ENCODE measurements around the gene NUCKS1. TPM values are rescaled to one million over a fixed set of nuclear protein-coding genes. Genes with fewer than 3 reads are reported as not detected.
A peak's percentile ranks its signal among the peaks of the same experiment; 100 is the strongest.

The NUCKS1 gene
- total and polyA plus RNA-seq, 10 of the 15 experiments (the other 5 are each of a cell fraction or from before 2014, with no cell fraction given) = 40.5 to 135 (median 55.5) TPM

DNA sequence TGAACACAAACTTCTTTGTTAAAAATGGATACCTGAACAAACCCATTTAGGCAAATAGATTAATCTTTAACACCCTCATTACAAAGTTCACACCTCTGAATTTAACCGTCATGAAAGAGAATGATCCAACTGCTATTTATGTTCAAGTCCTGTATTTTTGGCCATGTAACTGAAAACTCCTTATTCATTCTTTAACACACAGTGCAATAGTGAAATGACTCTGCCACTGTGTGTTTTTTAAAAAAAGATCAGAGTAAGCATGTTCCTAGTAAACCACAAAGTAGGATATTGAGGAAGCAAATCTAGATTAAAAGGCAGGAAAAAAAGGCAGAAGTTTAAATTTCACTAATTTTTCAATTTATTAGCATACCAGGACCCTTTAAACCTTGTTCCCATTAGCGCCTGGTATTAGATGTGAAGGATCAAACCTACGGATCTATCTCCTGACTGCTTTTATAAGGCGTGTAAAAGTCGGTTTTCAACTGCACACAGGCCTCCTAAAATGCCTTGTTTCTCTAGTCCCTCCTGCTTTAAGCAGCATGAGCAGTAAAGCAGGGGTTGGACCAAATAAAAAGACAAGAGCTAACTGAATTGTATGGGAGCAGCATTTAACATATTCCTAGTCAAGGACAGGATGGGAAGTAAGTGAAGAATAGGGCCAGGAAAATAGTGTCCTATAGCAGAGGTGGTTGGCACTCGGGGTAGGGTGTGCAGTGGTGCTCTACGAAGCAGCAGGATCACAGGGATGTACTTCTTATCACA is 33.4 kb downstream of the NUCKS1 start:
- H3K4me2 ChIP-seq (ENCODE audit: control insufficient read depth, insufficient read depth) = no peak overlapping the region
- H3K9me3 ChIP-seq (replicated peaks; ENCODE audit: control insufficient read depth, insufficient read depth, low read length) = no peaks in the 10 kb centered on the region
- no peak overlapping the region for H3K9ac ChIP-seq (ENCODE audit: control insufficient read depth, insufficient read depth, low read length)
- peaks cover 7 to 27% of the 10 kb centered on the region in 2 experiments for H3K36me3 ChIP-seq (ENCODE audit: control insufficient read depth in 2 of 2, insufficient read depth in 2 of 2, low read length in 1 of 2)
- no peak overlapping the region for H3K27ac ChIP-seq (ENCODE audit: control insufficient read depth, insufficient read depth)
- BruUV-seq (replicated peaks) = no TSS peak
- H3K79me2 ChIP-seq (ENCODE audit: control insufficient read depth, insufficient read depth, low read length) = no peaks in the 10 kb centered on the region
- no peak overlapping the region for H3K4me3 ChIP-seq
- no peaks in the 10 kb centered on the region for H3K27me3 ChIP-seq (replicated peaks in 1 of 2; ENCODE audit: control insufficient read depth in 2 of 2, insufficient read depth in 2 of 2, low read length in 1 of 2)
- FAIRE-seq (no peak), ATAC-seq (peak; percentile 72), DNase-seq (ENCODE audit: low read depth, low spot score) (no peak)
- CTCF ChIA-PET = interaction anchor here (0.7 to 1.5 kb wide), 5 partner anchors 9 to 125 kb away, joined by 3 to 7 read pairs (median 3); no protein-coding TSS in a partner anchor
- SMC1A ChIA-PET (ENCODE audit: uncharacterized antibody, unreplicated experiment) = no interaction called here
- RAD21 ChIA-PET (ENCODE audit: unreplicated experiment) = interaction anchor here (1.2 kb wide), 1 partner anchor 33 kb away, joined by 5 read pairs; no protein-coding TSS in a partner anchor
- H2AFZ ChIP-seq (ENCODE audit: control insufficient read depth, low read depth, low read length) = no peak overlapping the region
- H4K20me1 ChIP-seq (ENCODE audit: control insufficient read depth, insufficient read depth) = no peaks in the 10 kb centered on the region
- POLR2A ChIA-PET = interaction anchor here (1.2 kb wide), 1 partner anchor 39 kb away, joined by 4 read pairs; no protein-coding TSS in a partner anchor
- in situ Hi-C loops (cut with MboI) (no loop called here), intact Hi-C loops (cut with micrococcal nuclease; ENCODE audit: unreplicated experiment) (no loop called here)
- 97% methylated on average over 7 of the region's 7 CpGs for WGBS (ENCODE audit: insufficient coverage, insufficient replicate concordance, low lambda C conversion rate, missing lambda C conversion rate)
- H3K4me1 ChIP-seq (ENCODE audit: control insufficient read depth, insufficient read depth, low read length) = no peaks in the 10 kb centered on the region
- TF ChIP-seq MTA2 (IDR thresholded peaks at IDR 0.05; ENCODE audit: low read depth) (peak; percentile 97), NR2F1 (conservative IDR thresholded peaks at IDR 0.05) (0 out of 2 replicates have a peak, but pooled peaks have one; percentile 14), DPF2 (IDR thresholded peaks at IDR 0.05) (peak; percentile 76), ZNF217 (IDR thresholded peaks at IDR 0.05) (peak; percentile 22; the same call in 1 of the 2 replicates), BMI1 (IDR thresholded peaks at IDR 0.05; ENCODE audit: borderline replicate concordance) (peak; percentile 61), SIX5 (IDR thresholded peaks at IDR 0.05; ENCODE audit: low read depth, low read length, severe bottlenecking) (no peak), ZNF687 (IDR thresholded peaks at IDR 0.05) (no peak), MEF2B (IDR thresholded peaks at IDR 0.05; ENCODE audit: partially characterized antibody, poor library complexity, severe bottlenecking) (peak; percentile 82), IKZF1 (conservative IDR thresholded peaks at IDR 0.05) (peak; percentile 88), RELB (IDR thresholded peaks at IDR 0.05; ENCODE audit: low read depth) (peak; percentile 83; the same call in 1 of the 2 replicates), EP300 (IDR thresholded peaks at IDR 0.05; ENCODE audit: borderline replicate concordance in 1 of 2, control insufficient read depth in 1 of 2, low read depth in 2 of 2, low read length in 2 of 2) (peak; percentile 47 to 77; a peak in 2 of 4 replicates), NBN (IDR thresholded peaks at IDR 0.05) (peak; percentile 82)
- TF ChIP-seq, protein P1, sequence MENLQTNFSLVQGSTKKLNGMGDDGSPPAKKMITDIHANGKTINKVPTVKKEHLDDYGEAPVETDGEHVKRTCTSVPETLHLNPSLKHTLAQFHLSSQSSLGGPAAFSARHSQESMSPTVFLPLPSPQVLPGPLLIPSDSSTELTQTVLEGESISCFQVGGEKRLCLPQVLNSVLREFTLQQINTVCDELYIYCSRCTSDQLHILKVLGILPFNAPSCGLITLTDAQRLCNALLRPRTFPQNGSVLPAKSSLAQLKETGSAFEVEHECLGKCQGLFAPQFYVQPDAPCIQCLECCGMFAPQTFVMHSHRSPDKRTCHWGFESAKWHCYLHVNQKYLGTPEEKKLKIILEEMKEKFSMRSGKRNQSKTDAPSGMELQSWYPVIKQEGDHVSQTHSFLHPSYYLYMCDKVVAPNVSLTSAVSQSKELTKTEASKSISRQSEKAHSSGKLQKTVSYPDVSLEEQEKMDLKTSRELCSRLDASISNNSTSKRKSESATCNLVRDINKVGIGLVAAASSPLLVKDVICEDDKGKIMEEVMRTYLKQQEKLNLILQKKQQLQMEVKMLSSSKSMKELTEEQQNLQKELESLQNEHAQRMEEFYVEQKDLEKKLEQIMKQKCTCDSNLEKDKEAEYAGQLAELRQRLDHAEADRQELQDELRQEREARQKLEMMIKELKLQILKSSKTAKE (IDR thresholded peaks at IDR 0.05; ENCODE audit: low read depth, poor library complexity, severe bottlenecking) = no peak

All from GM12878 (cell line).